Endothelial cell of umbilical vein (primary cell): ENCODE results near the gene UBR4. TPM values are rescaled to one million over a fixed set of nuclear protein-coding genes. Genes with fewer than 3 reads are reported as not detected.

ENCODE experiments used
- BruUV-seq: library from RNA; stranded (reverse); fragments of 400-500 nt; replicated peaks from 2 replicates; lab custom pipeline; 2021; lab: Mats Ljungman, UMichigan
- CTCF ChIA-PET: fragments of 300-600, 350-600 bp; sonication (Branson Sonifier 250); formaldehyde crosslinking; loops from one replicate; lab custom pipeline; 2021; ENCODE audit warnings: antibody characterized with exemption, inconsistent platforms; lab: Charles Lee
- POLR2A ChIA-PET: fragments of 300-600, 350-600 bp; sonication (Branson Sonifier 250); formaldehyde crosslinking; loops from one replicate; lab custom pipeline; 2021; ENCODE audit warnings: antibody characterized with exemption, inconsistent platforms; lab: Charles Lee
- DNase-seq: peaks from one replicate; pipeline ENCODE4 v3.0.0-alpha.2; 2011; ENCODE audit warnings: low read depth, low spot score
- FAIRE-seq: peaks from 2 replicates; lab custom pipeline; 2011; peaks lifted over from hg19 to GRCh38; lab: Jason Lieb, UNC
- H2AFZ ChIP-seq: 2 replicates; pipeline ENCODE4 v1.6.0; 2012; ENCODE audit warnings: low read depth, low read length, control low read depth, inconsistent platforms
- H3K27ac ChIP-seq: 2 replicates; pipeline ENCODE4 v1.5.1; 2011; ENCODE audit warnings: low read depth, mild to moderate bottlenecking, control low read depth, low read length, moderate library complexity; ENCODE audit not compliant: insufficient read depth
- H3K27me3 ChIP-seq, 2 experiments: 2 replicates each; pipeline versions ENCODE4 v1.6.0 to v1.6.1; 2011; ENCODE audit warnings: low read length in 2 of 2, mixed read lengths in 1 of 2; ENCODE audit not compliant: control insufficient read depth in 2 of 2, insufficient read depth in 2 of 2
- H3K36me3 ChIP-seq, 2 experiments: 2 replicates in 1 of 2; 3 replicates in 1 of 2; pipeline ENCODE4 v1.5.1; 2011; ENCODE audit warnings: low read length in 2 of 2, mild to moderate bottlenecking in 1 of 2, moderate library complexity in 1 of 2; ENCODE audit not compliant: control insufficient read depth in 2 of 2, insufficient read depth in 2 of 2; ENCODE audit errors: extremely low read depth in 1 of 2
- H3K4me1 ChIP-seq: 3 replicates; pipeline ENCODE4 v1.5.1; 2011; ENCODE audit warnings: mild to moderate bottlenecking, low read length; ENCODE audit not compliant: control insufficient read depth, insufficient read depth; ENCODE audit errors: extremely low read depth
- H3K4me2 ChIP-seq: 2 replicates; pipeline ENCODE4 v1.6.1; 2011; ENCODE audit warnings: low read length, control low read depth, mixed read lengths; ENCODE audit not compliant: insufficient read depth
- H3K4me3 ChIP-seq, 3 experiments: fragments of 200-600 bp in 1 of 3; sonication (generic), shearing (Covaris generic) in 1 of 3; replicated peaks in 1 of 3; 2 replicates each; pipeline ENCODE4 v1.5.1; 2011 to 2016; ENCODE audit warnings: control low read depth in 3 of 3, low read length in 3 of 3, mild to moderate bottlenecking in 2 of 3, inconsistent platforms in 1 of 3, low read depth in 1 of 3, moderate library complexity in 1 of 3; ENCODE audit not compliant: insufficient read depth in 1 of 3
- H3K79me2 ChIP-seq: 2 replicates; pipeline ENCODE4 v1.6.0; 2012; ENCODE audit warnings: low read length, inconsistent platforms; ENCODE audit not compliant: control insufficient read depth, insufficient read depth
- H3K9ac ChIP-seq: replicated peaks from 2 replicates; pipeline ENCODE3; 2011; ENCODE audit warnings: low read length, control low read depth; ENCODE audit not compliant: insufficient read depth; ENCODE audit errors: extremely low read depth
- H3K9me1 ChIP-seq: replicated peaks from 3 replicates; pipeline ENCODE4 v1.6.0; 2011; ENCODE audit warnings: mild to moderate bottlenecking, low read length; ENCODE audit not compliant: control insufficient read depth, insufficient read depth; ENCODE audit errors: extremely low read depth
- H3K9me3 ChIP-seq: replicated peaks from 2 replicates; pipeline ENCODE4 v1.5.1; 2012; ENCODE audit warnings: low read length, inconsistent platforms; ENCODE audit not compliant: control insufficient read depth, insufficient read depth
- H4K20me1 ChIP-seq: replicated peaks from 2 replicates; pipeline ENCODE3; 2011; ENCODE audit warnings: mild to moderate bottlenecking, low read length; ENCODE audit not compliant: control insufficient read depth, insufficient read depth; ENCODE audit errors: extremely low read depth
- EZH2 ChIP-seq: IDR thresholded peaks from 2 replicates; pipeline ENCODE4 v1.6.1; 2012; ENCODE audit warnings: borderline replicate concordance, low read depth, mild to moderate bottlenecking, moderate library complexity, low read length, inconsistent platforms; ENCODE audit not compliant: severe bottlenecking
- FOS ChIP-seq: IDR thresholded peaks from 2 replicates; pipeline ENCODE4 v1.6.1; 2011; ENCODE audit warnings: mild to moderate bottlenecking, low read length, moderate library complexity, borderline replicate concordance; ENCODE audit not compliant: insufficient read depth
- GATA2 ChIP-seq: IDR thresholded peaks from 2 replicates; pipeline ENCODE4 v1.7.0; 2011; ENCODE audit warnings: low read depth, mild to moderate bottlenecking, moderate library complexity, mixed read lengths, low read length; ENCODE audit not compliant: insufficient read length, insufficient read depth
- JUN ChIP-seq: IDR thresholded peaks from 2 replicates; pipeline ENCODE4 v1.6.1; 2011; ENCODE audit warnings: borderline replicate concordance, low read depth; ENCODE audit not compliant: insufficient read length, insufficient read depth
- MYC ChIP-seq: IDR thresholded peaks from one replicate; pipeline ENCODE4 v1.6.1; 2011; ENCODE audit warnings: mild to moderate bottlenecking, low read depth, low read length
- POLR2A ChIP-seq: IDR thresholded peaks from 2 replicates; pipeline ENCODE4 v1.6.1; 2012; ENCODE audit warnings: low read depth, mild to moderate bottlenecking, control low read depth, low read length
- POLR2AphosphoS5 ChIP-seq: IDR thresholded peaks from 2 replicates; pipeline ENCODE4 v1.6.1; 2012; ENCODE audit warnings: low read depth, mild to moderate bottlenecking, control low read depth, low read length, moderate library complexity; ENCODE audit not compliant: insufficient read depth
- dilution Hi-C: fragments of 300-500 bp; cut with MboI; formaldehyde crosslinking; loops from one replicate; pipeline ENCODE4 v1.15.0; 2019; ENCODE audit warnings: low sequenced_read_pairs; ENCODE audit not compliant: extremely low pct_ligation_motif_present
- intact Hi-C: fragments of 100-400 bp; cut with micrococcal nuclease; formaldehyde crosslinking; loops from one replicate; pipeline ENCODE4 v1.10.0; 2022
- polyA plus RNA-seq, 4 experiments: library from polyadenylated mRNA; depleted of rRNA in 3 of 4; stranded (reverse) in 3 of 4; unstranded in 1 of 4; fragments of >200 nt; gene quantifications; 2 replicates each; pipeline versions ENCODE4 v1.2.1 to v1.2.3, GENCODE V29; 2011 to 2012; ENCODE audit warnings: missing spikeins in 1 of 4
- total RNA-seq: library from RNA; stranded (reverse); gene quantifications from 2 replicates; pipeline ENCODE4 v1.2.3, GENCODE V29; 2021
- TF ChIP-seq, protein P1 (sequence below): IDR thresholded peaks from 2 replicates; pipeline ENCODE4 v1.6.1; 2011; ENCODE audit not compliant: insufficient read depth, insufficient read length
- TF ChIP-seq, protein P2 (sequence below), 2 donors: IDR thresholded peaks; 1 replicate in 1 of 2; 2 replicates in 1 of 2; pipeline ENCODE4 v1.5.1; 2011; ENCODE audit warnings: low read length in 2 of 2, mild to moderate bottlenecking in 2 of 2, moderate library complexity in 2 of 2, control low read depth in 1 of 2, inconsistent platforms in 1 of 2, low read depth in 1 of 2; ENCODE audit not compliant: insufficient read depth in 1 of 2; ENCODE audit errors: extremely low read depth in 1 of 2

UBR4 gene
- total and polyA plus RNA-seq, 2 donors (not counting 3 experiments of a cell fraction or from before 2014, with no cell fraction given) = 125 to 150 TPM

DNA sequence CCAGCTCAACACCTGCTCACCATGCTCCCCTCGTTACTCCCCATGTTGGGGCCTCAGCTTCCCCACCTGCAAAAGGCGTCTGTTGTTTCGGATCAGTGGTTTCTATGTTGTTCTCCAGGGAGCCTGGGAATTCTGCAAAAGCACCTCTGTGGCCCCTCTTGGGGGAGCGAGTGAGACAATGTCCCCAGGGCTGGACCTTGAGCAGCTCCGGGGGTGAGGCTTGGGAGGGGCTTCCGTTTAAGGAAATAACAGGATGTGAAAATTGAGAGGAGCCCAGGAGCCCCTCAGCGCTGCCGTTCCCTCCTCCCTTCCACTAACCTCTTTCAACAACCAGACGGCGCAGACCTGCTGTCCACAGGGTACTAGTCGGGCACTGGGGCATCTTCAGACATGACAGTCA is 155.1 kb downstream of the UBR4 start:
- H3K4me1 ChIP-seq = no peaks in the 10 kb centered on the region
- H3K27me3 ChIP-seq = peaks cover 6 to 11% of the 10 kb centered on the region in 2 experiments
- no peaks in the 10 kb centered on the region for H3K79me2 ChIP-seq
- no TSS peak for BruUV-seq
- dilution Hi-C loops (no loop called here), intact Hi-C loops (no loop called here)
- ChIA-PET CTCF (interaction anchor here (0.7 to 1.3 kb wide), 2 partner anchors 142 to 148 kb away, joined by 3 to 4 read pairs; no protein-coding TSS in a partner anchor), POLR2A (no interaction called here)
- no peak for DNase-seq
- no peak overlapping the region for H3K9ac ChIP-seq
- H3K36me3 ChIP-seq = no peaks in the 10 kb centered on the region
- H4K20me1 ChIP-seq = no peaks in the 10 kb centered on the region
- no peak overlapping the region for H3K27ac ChIP-seq
- H3K4me3 ChIP-seq = no peak overlapping the region
- FAIRE-seq = no peak
- H3K4me2 ChIP-seq = no peak overlapping the region
- H3K9me3 ChIP-seq = no peaks in the 10 kb centered on the region
- TF ChIP-seq POLR2AphosphoS5 (no peak), GATA2 (no peak), JUN (no peak), EZH2 (no peak), MYC (no peak), POLR2A (no peak), FOS (no peak)
- TF ChIP-seq, protein P1, sequence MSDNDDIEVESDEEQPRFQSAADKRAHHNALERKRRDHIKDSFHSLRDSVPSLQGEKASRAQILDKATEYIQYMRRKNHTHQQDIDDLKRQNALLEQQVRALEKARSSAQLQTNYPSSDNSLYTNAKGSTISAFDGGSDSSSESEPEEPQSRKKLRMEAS = no peak
- TF ChIP-seq, protein P2, sequence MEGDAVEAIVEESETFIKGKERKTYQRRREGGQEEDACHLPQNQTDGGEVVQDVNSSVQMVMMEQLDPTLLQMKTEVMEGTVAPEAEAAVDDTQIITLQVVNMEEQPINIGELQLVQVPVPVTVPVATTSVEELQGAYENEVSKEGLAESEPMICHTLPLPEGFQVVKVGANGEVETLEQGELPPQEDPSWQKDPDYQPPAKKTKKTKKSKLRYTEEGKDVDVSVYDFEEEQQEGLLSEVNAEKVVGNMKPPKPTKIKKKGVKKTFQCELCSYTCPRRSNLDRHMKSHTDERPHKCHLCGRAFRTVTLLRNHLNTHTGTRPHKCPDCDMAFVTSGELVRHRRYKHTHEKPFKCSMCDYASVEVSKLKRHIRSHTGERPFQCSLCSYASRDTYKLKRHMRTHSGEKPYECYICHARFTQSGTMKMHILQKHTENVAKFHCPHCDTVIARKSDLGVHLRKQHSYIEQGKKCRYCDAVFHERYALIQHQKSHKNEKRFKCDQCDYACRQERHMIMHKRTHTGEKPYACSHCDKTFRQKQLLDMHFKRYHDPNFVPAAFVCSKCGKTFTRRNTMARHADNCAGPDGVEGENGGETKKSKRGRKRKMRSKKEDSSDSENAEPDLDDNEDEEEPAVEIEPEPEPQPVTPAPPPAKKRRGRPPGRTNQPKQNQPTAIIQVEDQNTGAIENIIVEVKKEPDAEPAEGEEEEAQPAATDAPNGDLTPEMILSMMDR (IDR thresholded peaks at IDR 0.05; ENCODE audit: extremely low read depth in 1 of 2, insufficient read depth in 1 of 2, low read depth in 1 of 2, low read length in 2 of 2) = no peak
- no peak overlapping the region for H2AFZ ChIP-seq
- no peaks in the 10 kb centered on the region for H3K9me1 ChIP-seq
